Activated naive CD4-positive, alpha-beta T cell treated with anti-CD3 and anti-CD28 coated beads, Interleukin-2, amount 50 U/mL, for 24 hours (primary cell): Measurements from ENCODE around the gene ANGPT4.

Experiments used
- H3K27ac Mint-ChIP-seq: one replicate; pipeline ENCODE4 v1.8.0; 2021; ENCODE audit warnings: mild to moderate bottlenecking, mixed read lengths
- H3K27me3 Mint-ChIP-seq: one replicate; pipeline ENCODE4 v1.8.0; 2021; ENCODE audit warnings: mixed read lengths
- H3K36me3 Mint-ChIP-seq: one replicate; pipeline ENCODE4 v1.8.0; 2021; ENCODE audit warnings: mixed read lengths
- H3K4me1 Mint-ChIP-seq: one replicate; pipeline ENCODE4 v1.8.0; 2021; ENCODE audit warnings: mixed read lengths
- H3K4me3 Mint-ChIP-seq: one replicate; pipeline ENCODE4 v1.8.0; 2021; ENCODE audit warnings: mild to moderate bottlenecking, mixed read lengths
- H3K9me3 Mint-ChIP-seq: one replicate; pipeline ENCODE4 v1.8.0; 2021; ENCODE audit warnings: mixed read lengths

Gene ANGPT4

DNA sequence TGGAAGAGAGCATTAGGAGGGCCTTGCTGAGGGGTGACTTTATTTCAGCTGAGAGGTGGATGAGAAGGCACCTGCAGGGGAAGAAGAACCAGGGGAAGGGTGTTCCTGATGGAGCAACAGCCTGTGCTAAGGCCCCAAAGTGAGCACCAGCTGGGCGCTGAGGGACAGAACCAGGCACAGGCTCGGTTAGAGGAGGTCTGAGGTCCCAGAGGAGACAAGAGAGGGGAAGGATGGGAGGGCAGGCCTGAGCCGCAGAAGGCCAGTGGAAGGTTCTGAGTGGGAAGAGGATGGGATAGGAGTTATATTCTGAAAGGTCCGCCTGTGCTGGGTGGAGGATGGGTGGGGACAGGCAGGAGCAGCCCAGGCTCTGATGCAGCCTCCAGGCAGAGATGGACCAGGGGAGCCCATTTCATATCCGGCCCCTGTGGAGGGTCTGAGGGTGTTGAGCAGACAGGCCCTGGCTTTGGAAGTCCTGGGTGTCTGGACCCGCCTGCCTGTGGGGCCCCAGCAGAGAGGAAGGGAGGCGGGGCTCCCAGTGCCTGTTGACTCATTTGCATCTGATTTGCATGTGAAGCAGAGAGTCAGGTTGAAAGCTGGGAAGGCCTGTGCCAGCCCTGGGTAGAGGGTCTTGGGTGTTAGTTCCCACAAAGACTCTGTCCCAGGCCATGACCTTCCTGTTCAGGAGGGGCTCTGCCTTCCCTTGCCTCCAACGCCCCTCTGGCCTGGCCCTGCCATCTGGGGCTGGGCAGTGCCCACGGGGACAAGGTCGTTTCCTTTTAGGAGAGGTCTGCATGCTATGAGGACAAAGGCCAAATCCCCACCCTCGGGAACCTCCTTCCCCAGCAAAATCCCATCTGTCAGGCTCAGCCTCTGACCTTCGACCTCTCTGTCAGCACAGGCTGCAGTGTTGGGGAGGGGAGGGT, 93.2 kb downstream of the ANGPT4 start:
- peak overlapping the region; percentile 52 for H3K27ac Mint-ChIP-seq
- no peaks in the 10 kb centered on the region for H3K4me1 Mint-ChIP-seq
- no peaks in the 10 kb centered on the region for H3K9me3 Mint-ChIP-seq
- H3K27me3 Mint-ChIP-seq, result no peaks in the 10 kb centered on the region
- H3K36me3 Mint-ChIP-seq, result no peaks in the 10 kb centered on the region
- no peak overlapping the region for H3K4me3 Mint-ChIP-seq

DNA sequence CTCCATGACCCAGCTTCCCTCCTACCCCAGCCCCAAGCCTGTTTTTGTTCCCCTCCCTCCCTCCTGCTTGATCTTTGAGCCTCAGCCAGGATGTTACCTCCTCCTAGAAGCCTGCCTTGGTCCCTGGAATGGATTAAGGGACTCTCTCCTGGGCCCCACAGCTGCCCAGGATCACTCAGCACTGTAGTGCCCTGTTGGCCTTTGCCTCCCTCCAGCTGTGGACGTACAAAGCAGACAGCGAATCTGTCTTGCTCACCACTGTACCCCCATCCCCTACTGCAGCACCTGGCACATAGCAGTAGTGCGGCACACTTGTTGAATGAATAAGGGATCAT, 94.4 kb downstream of the ANGPT4 start:
- no peaks in the 10 kb centered on the region for H3K9me3 Mint-ChIP-seq
- no peaks in the 10 kb centered on the region for H3K4me1 Mint-ChIP-seq
- H3K36me3 Mint-ChIP-seq, result no peaks in the 10 kb centered on the region
- H3K27me3 Mint-ChIP-seq, result no peaks in the 10 kb centered on the region
- no peak overlapping the region for H3K27ac Mint-ChIP-seq
- no peak overlapping the region for H3K4me3 Mint-ChIP-seq

DNA sequence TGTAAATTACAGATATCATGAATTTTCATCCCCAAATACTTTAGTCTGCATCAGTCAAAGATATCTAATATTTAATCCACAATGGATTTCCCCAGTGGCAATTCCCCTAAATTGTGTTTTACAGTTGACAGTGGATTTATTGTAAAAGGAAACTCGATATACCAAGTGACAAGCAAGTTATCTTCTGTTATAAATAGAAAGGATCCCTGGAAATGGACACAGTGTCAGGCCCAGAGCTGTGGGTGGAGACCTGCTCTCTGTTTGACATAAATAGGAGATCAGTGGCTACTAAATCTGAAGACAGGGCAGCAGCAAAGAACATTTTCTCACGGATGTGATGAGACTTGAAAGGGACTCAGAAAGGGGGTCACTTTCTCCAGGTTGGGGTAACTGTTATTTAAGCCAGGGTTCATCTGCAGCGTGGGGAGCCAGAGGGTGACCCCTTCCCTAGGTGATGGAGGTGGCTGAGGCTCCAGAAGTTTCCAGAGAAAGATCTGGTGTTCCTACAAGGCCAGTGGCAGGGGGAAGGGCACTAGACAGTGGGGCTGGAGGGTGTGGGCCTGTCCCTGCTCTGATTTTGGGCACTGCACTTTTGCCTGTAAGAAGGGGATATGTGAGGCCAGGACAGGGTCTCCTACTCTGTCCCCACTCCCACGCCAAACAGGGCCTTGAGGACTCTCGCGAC, 94.9 kb downstream of the ANGPT4 start:
- no peaks in the 10 kb centered on the region for H3K27me3 Mint-ChIP-seq
- H3K9me3 Mint-ChIP-seq, result no peaks in the 10 kb centered on the region
- H3K36me3 Mint-ChIP-seq, result no peaks in the 10 kb centered on the region
- no peak overlapping the region for H3K4me3 Mint-ChIP-seq
- no peak overlapping the region for H3K27ac Mint-ChIP-seq
- peaks cover 1% of the 10 kb centered on the region for H3K4me1 Mint-ChIP-seq

DNA sequence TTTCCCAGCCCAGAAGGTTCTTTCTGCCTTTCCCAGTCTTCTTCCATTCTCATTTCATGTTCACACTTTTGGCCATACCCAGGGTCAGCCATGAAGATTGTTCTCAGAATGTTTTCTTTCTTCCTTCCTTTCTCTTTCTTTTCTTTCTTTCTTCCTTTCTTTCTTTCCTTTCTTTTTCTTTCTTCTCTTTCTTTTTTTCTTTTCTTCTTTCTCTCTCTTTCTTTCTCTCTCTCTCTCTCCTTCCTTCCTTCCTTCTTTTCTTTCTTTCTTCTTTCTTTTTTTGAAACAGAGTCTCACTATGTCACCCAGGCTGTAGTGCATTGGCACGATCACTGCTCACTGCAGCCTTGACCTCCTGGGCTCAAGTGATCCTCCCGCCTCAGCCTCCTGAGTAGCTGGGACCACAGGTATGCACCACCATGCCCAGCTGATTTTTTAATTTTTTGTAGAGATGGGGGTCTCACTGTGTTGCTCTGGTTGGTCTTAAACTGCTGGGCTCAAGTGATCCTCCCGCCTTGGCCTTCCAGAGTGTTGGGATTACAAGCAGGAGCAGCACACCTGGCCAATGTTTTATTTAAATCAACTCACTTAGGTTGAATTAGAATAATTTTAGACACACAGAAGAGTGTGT, 95.7 kb downstream of the ANGPT4 start:
- Mint-ChIP-seq H3K36me3 (no peaks in the 10 kb centered on the region), H3K27me3 (no peaks in the 10 kb centered on the region), H3K4me1 (peaks cover 4% of the 10 kb centered on the region), H3K9me3 (no peaks in the 10 kb centered on the region), H3K4me3 (no peak overlapping the region), H3K27ac (peak overlapping the region; percentile 32)
